ENCODE measurements around the gene ARHGEF37.

Gene ARHGEF37

DNA sequence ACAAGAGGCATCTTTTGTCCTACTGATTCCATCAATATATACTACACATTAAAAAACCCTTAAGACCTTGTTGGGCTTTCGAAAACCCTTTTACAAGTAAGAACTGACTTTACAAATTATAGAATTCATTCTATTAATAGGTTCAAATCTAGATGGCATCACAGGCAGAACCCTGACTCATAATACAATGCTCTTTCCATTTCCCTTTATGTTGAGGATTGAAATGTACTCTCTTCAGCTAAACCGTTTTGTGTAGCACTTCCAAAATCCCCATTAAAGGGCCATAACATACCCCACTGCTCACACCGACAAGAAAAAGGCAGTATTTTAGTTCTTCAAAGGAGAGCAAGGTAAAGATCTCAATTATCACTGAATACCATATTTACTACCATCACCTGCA, 41.2 kb upstream of the ARHGEF37 start:
- Histone ChIP-seq H3F3A (ENCODE audit: low read depth) (no peaks in the 10 kb centered on the region), H3K27me3 (ENCODE audit: insufficient read depth, low read length, poor library complexity, severe bottlenecking) (no peaks in the 10 kb centered on the region), H3K36me3 (ENCODE audit: insufficient read depth, low read length) (peaks cover 61% of the 10 kb centered on the region), H3K9me3 (ENCODE audit: insufficient read depth, low read depth, low read length) (no peaks in the 10 kb centered on the region), H3K79me2 (ENCODE audit: insufficient read depth, low read length) (peaks cover 96% of the 10 kb centered on the region), H3K4me2 (ENCODE audit: low read depth, low read length, poor library complexity, severe bottlenecking) (peak overlapping the region; percentile 62), H3K4me3 (ENCODE audit: low read length, poor library complexity, severe bottlenecking) (peak overlapping the region; percentile 22), H3K9me2 (replicated peaks; ENCODE audit: low read depth, low read length) (no peaks in the 10 kb centered on the region), H3K4me1 (ENCODE audit: insufficient read depth, low read length, poor library complexity, severe bottlenecking) (peaks cover 24% of the 10 kb centered on the region), H2AFZ (ENCODE audit: low read length) (no peak overlapping the region), H4K20me1 (ENCODE audit: insufficient read depth, low read length, poor library complexity, severe bottlenecking) (peaks cover 92% of the 10 kb centered on the region), H3K9ac (ENCODE audit: low read depth, low read length, poor library complexity, severe bottlenecking) (peak overlapping the region; percentile 9)
- TF ChIP-seq, protein P1, sequence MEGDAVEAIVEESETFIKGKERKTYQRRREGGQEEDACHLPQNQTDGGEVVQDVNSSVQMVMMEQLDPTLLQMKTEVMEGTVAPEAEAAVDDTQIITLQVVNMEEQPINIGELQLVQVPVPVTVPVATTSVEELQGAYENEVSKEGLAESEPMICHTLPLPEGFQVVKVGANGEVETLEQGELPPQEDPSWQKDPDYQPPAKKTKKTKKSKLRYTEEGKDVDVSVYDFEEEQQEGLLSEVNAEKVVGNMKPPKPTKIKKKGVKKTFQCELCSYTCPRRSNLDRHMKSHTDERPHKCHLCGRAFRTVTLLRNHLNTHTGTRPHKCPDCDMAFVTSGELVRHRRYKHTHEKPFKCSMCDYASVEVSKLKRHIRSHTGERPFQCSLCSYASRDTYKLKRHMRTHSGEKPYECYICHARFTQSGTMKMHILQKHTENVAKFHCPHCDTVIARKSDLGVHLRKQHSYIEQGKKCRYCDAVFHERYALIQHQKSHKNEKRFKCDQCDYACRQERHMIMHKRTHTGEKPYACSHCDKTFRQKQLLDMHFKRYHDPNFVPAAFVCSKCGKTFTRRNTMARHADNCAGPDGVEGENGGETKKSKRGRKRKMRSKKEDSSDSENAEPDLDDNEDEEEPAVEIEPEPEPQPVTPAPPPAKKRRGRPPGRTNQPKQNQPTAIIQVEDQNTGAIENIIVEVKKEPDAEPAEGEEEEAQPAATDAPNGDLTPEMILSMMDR (conservative IDR thresholded peaks at IDR 0.05; ENCODE audit: low read length), result no peak
- TF ChIP-seq EZH2phosphoT487 (IDR thresholded peaks at IDR 0.05; ENCODE audit: borderline replicate concordance), result no peak

DNA sequence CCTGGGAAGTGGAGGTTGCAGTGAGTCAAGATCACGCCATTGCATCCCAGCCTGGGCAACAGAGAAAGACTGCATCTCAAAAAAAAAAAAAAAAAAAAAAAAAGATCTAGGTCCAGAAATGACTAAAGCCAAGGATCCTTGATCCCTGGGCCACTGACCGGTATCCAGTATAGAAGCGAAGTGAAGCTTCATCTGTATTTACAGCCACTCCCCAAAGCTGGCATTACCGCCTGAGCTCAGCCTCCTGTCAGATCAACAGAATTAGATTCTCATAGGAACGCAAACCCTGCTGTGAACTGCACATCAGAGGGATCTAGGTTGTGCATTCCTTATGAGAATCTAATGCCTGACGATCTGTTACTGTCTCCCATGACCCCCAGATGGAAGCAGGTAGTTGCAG, 39.4 kb upstream of the ARHGEF37 start:
- Histone ChIP-seq H3K4me2 (ENCODE audit: low read depth, low read length, poor library complexity, severe bottlenecking) (peak overlapping the region; percentile 49), H3K27me3 (ENCODE audit: insufficient read depth, low read length, poor library complexity, severe bottlenecking) (no peaks in the 10 kb centered on the region), H3K9me3 (ENCODE audit: insufficient read depth, low read depth, low read length) (no peaks in the 10 kb centered on the region), H3K79me2 (ENCODE audit: insufficient read depth, low read length) (peaks cover 96% of the 10 kb centered on the region), H3K4me1 (ENCODE audit: insufficient read depth, low read length, poor library complexity, severe bottlenecking) (peaks cover 27% of the 10 kb centered on the region), H3F3A (ENCODE audit: low read depth) (no peaks in the 10 kb centered on the region), H3K4me3 (ENCODE audit: low read length, poor library complexity, severe bottlenecking) (no peak overlapping the region), H3K36me3 (ENCODE audit: insufficient read depth, low read length) (peaks cover 56% of the 10 kb centered on the region), H2AFZ (ENCODE audit: low read length) (no peak overlapping the region), H4K20me1 (ENCODE audit: insufficient read depth, low read length, poor library complexity, severe bottlenecking) (peaks cover 92% of the 10 kb centered on the region), H3K9me2 (replicated peaks; ENCODE audit: low read depth, low read length) (no peaks in the 10 kb centered on the region), H3K9ac (ENCODE audit: low read depth, low read length, poor library complexity, severe bottlenecking) (no peak overlapping the region)
- TF ChIP-seq EZH2phosphoT487 (IDR thresholded peaks at IDR 0.05; ENCODE audit: borderline replicate concordance), result no peak
- TF ChIP-seq, protein P1 (conservative IDR thresholded peaks at IDR 0.05; ENCODE audit: low read length), result no peak

DNA sequence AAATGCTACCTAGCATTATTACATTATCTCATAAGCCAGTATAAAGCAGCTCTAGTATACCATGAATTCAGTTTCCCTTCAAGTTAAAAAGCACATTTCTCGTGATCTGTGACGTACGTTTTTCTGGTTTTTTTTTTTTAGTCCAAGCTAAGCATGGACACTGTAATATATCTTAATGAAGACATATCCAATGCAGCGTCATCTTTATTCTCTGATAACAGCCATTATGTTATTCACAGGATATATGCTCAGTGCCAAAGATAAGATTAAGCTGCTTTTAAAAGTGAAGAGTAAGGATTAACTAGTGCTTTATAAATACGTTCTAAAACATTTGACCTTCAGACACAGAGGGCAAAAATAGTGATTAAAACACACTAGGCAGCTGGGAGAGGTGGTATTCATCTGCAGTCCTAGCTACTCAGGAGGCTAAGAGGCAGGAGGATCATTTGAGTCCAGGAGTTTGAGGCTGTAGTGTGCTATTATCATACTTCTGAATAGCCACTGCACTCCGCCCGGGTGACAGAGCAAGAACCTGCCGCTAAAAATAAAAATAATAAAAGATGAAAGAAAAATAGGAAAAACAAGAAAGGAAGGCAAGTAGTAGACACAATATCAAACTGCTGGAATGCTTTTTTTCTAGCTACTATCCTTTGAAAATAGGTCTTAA, 37.8 kb upstream of the ARHGEF37 start:
- H3K36me3 ChIP-seq (ENCODE audit: insufficient read depth, low read length), result peaks cover 51% of the 10 kb centered on the region
- H3K9me2 ChIP-seq (replicated peaks; ENCODE audit: low read depth, low read length), result no peaks in the 10 kb centered on the region
- no peak for TF ChIP-seq EZH2phosphoT487 (IDR thresholded peaks at IDR 0.05; ENCODE audit: borderline replicate concordance)
- TF ChIP-seq, protein P1 (conservative IDR thresholded peaks at IDR 0.05; ENCODE audit: low read length), result no peak
- H3K4me3 ChIP-seq (ENCODE audit: low read length, poor library complexity, severe bottlenecking), result no peak overlapping the region
- H3K27me3 ChIP-seq (ENCODE audit: insufficient read depth, low read length, poor library complexity, severe bottlenecking), result no peaks in the 10 kb centered on the region
- H3K4me1 ChIP-seq (ENCODE audit: insufficient read depth, low read length, poor library complexity, severe bottlenecking), result peaks cover 37% of the 10 kb centered on the region
- H3K9ac ChIP-seq (ENCODE audit: low read depth, low read length, poor library complexity, severe bottlenecking), result peak overlapping the region; percentile 22
- no peak overlapping the region for H2AFZ ChIP-seq (ENCODE audit: low read length)
- peaks cover 96% of the 10 kb centered on the region for H3K79me2 ChIP-seq (ENCODE audit: insufficient read depth, low read length)
- H3K9me3 ChIP-seq (ENCODE audit: insufficient read depth, low read depth, low read length), result no peaks in the 10 kb centered on the region
- peaks cover 91% of the 10 kb centered on the region for H4K20me1 ChIP-seq (ENCODE audit: insufficient read depth, low read length, poor library complexity, severe bottlenecking)
- peak overlapping the region; percentile 50 for H3K4me2 ChIP-seq (ENCODE audit: low read depth, low read length, poor library complexity, severe bottlenecking)
- H3F3A ChIP-seq (ENCODE audit: low read depth), result no peaks in the 10 kb centered on the region

Data from Loucy (cell line).